NCI-H2227 (cell line): ENCODE results near the gene NOD2.

ENCODE experiments used
- DNase-seq: peaks from one replicate; lab custom pipeline; 2025; ENCODE audit not compliant: unreplicated experiment; lab: John Stamatoyannopoulos, UW

Gene NOD2

DNA sequence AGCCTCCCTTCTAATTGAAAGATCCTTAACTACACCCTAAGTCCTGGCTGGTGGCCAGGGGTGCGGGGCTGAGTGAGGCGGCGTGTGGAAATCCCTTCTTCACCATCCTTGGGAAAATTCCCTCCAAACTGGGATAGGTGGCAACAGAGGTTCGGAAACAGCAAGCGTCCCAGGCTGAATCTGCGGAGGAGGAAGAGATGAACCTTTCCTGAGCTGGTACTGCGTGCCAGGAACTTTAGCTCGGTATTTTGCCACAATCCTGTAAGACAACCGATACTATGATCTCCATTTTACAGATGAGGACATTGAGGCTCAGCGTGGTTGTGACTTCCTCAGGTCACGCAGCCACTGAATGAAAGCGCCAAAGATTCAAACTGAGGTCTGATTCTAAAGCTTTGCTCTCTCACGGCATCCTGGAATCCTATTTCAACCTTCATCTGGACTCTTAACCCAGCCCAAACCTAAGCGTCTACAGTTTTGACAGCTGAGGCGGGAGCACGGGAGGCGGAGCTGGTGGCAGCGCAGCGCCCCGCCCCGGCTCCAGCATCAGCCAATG, 47.9 kb downstream of the NOD2 start:
- no peak for DNase-seq

DNA sequence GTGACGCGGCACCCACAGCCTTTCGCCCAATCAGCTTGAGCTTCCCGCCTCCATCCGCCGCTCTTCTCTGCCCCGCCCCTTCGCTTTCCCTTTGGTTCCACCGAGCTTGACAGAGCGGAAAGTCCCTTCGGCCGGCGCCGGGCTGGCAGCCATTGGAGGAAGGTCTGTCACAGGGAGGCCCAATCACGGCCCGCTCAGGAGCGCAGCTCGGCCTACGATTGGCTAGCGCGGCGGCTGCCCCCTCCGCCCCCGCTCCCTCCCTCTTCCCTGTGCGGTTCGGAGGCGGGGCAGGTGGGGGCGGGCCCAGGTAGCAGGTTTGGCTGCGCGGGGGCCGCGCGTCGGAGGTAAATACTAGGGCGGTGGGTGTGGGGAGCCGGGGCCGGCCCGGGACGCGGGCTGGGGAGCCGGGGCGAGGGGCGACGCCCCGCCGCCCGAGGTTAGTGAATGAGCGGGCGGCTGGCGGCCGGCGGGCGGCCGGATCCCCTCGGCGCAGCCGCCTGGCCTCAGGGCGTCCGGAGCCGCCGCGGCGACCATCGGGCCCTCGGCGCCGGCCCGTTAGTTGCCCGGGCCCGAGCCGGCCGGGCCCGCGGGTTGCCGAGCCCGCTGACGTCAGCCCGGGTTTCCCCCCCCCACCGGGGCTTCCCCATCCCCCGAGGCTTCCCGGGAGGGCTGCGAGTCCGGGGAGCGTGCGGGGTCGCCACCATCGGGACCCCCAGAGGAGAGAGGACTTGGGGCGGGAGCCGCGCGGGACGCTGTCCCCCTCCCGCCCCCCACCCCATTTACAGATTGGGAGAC, 48.6 kb downstream of the NOD2 start, which contains the start of gene CYLD:
CYLD (plus strand) TSS at position 306 of the 795 bp plus-strand sequence. CDS start 7,613 bp downstream, outside the sequence.
- peak; percentile 98 for DNase-seq

DNA sequence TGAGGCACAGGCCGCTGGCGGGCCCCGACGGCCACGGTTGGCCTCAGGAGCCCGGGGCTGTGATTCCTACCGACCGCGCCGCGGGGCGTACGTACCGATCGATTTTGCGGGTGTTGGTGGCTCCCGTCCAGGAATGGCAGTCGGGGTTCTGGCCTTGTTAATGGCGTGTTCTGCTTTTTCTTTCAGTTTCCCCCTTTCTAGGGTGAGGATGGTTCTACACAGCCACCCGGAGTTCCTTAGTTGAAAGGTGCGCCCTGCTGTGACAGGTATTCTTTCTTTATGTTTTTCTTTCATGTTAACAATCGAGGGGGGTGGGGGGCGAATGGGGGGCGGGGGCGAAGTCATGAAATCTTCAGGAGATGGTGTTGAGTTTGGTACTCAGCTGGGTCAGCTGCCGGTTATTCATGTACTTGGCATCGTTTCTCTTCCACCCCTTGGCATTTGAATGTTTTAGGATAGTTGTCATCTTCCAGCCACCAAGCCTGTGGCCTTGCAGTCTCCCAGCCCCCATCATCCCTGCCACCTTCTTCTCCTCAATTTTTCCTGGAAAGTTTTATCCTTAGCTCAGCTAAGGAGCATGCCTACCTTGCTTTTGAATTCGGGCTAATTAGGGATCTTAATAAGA, 49.3 kb downstream of the NOD2 start:
- peak; percentile 19 for DNase-seq

DNA sequence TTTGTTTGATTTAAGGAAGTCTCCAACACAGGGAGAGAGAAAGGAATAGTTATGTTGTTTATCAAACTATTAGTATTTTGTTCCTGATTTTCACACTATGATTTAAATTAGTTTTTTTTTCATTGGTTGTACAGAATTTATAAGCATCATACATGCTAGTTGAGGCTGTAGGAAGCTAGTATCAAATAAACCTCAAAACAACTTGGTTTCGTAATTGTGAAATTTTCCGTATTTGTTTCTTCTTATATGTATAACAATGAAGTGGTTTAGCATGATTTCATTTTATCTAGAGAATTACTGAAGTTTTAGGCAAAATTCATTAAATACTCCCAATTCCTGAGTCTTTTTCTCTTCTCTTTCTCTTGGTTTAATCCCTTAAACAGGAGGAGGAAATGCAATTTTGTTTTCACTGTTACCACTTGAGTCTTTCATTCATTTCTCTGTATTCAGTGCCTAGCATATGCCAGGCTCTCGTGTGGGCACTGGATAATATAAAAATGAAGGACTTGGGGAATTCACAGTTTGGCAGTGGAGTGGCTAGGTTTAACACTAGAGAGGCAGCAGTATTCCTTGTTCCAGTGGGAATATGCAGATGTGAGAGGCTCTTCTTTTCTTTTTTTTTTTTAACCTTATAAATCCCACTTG, 50.3 kb downstream of the NOD2 start:
- no peak for DNase-seq

DNA sequence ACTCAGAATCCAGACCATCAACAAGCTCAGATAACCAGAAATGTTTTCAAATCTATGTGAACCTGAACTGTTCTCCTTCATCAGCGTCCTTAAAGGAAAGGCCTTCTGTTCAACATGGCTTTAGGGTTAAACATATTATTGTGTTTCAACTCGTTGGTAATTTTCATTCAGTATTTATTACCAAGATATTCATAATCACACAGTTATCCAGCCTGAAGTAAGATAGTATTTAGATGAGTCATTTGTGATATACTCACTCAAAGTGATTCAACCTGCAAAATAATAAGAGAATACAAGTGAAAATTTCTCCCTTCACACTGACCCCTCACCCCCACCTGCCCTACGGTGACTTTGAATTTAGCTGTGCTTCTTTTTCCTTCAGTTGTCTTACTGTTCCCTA, 51.5 kb downstream of the NOD2 start:
- no peak for DNase-seq

DNA sequence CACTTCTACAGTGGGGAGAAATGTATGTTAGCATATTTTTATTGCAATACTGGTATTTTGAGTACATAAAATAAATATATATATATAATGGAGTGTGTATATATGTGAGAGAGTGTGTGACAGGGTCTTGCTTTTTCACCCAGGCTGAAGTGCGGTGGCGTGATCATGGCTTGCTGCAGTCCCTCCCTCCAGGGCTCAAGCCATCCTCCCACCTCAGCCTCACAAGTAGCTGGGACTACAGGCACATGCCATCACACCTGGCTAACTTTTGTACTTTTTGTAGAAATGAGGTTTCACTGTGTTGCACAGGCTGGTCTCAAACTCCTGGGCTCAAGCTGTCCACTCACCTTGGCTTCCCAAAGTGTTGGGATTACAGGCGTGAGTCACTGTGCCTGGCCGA, 52.5 kb downstream of the NOD2 start:
- DNase-seq = no peak

DNA sequence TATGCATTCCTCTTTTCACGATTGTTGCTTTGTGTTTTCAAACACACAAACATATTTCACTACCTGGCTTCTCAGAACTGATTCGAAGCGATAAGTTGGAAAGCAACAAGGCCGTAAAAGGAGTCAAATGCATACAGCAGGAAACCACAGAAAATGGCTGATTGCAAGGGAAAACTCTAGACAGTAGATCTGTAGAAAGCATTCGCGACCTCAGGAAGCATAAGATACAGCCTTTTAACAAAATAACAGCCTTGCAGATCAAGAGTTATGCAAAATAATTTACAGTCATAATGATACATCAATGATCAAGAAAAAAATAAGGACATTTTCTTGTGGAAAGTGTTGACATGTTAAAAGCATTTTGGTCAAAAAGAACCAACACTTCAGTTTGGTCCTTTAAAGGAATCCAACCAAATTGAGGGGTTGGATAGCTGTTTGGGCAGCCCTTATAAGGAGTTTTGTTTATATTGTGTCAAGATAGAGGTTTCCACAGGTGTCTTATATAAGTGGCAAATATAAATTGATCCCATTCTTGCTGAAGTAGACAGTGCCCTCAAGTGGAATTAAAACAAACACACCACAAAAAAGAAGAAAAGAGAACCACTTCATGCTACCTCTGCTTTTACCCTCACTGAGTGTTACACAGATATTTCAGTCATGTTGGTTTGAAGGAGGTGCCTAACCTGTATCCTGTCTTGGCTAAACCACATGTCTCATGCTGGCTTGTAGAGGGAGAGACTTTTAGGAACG, 54.0 kb downstream of the NOD2 start:
- peak; percentile 17 for DNase-seq

DNA sequence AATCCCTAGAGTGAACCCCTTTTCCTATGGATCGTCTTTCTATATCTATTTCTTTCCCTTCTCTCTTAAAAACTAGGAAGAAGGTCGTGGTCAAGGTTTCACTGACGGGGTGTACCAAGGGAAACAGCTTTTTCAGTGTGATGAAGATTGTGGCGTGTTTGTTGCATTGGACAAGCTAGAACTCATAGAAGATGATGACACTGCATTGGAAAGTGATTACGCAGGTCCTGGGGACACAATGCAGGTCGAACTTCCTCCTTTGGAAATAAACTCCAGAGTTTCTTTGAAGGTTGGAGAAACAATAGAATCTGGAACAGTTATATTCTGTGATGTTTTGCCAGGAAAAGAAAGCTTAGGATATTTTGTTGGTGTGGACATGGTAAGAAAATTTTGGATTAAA, 58.1 kb downstream of the NOD2 start:
- DNase-seq = no peak

DNA sequence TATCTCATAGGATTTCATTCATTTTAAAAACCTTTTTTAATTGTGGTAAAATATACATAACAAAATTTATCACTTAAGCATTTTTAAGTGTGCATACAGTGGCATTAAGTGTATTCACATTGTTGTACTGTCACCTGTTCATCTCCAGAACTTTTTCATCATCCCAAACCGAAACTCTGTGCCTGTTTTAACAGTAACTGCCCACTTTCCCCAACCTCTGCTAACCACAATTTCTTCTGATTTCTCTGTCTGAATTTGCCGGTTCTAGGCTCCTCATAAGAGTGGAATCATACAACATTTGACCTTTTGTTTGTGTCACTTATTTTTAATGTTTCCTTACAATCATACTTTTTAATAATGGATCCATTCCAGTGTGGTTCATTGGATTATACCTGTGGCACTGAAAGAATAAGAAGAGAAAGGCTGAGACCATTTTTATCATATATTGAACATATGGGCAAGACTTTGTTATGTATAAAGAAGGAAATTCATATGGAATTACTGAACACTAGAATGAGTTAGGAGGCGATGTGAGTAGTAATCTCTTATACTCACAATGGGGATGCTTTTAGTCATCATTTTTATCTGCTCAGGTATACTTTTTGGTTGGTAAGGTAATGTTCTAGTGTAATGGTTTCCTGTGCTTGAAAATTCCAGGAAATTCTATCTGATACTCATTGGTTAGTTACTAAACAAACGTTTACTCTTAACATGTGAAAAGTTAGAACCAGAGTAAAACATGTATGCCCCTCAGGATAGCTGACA, 59.2 kb downstream of the NOD2 start:
- no peak for DNase-seq

DNA sequence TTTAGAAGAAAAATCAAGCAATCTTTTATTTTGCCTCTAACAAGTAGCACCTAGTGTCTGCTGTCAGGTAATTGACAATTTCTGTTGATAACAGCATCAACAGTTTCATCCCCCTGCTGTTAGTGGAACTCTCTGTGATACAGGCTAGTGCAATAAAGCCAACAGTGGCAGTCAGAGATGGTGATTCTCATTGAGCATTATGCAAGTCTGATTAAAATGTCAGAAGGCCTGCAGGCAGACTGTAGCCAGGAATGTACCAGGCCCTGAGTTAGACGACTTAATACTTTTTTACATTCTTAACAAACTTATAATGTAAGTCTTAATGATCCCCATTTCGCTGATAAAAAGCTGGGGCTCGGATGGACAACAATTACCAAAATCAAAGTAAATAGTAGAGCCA, 63.1 kb downstream of the NOD2 start:
- no peak for DNase-seq

DNA sequence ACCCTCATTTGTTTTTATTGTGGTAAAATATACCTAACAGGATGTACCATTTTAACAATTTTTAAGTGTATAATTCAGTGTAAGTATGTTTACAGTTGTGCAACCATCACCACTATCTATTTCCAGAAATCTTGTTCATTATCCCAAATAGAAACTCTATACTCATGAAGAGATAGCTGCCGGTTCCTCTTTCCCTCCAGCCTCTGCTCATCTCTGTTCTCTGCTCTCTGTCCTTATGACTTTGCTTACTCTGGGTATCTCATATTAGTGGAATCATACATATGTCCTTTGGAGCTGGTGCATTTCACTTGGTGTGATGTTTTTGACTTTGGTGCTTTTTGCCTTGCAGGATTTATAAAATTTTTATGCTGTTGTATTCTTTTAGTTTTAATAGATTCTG, 67.9 kb downstream of the NOD2 start:
- DNase-seq = no peak

DNA sequence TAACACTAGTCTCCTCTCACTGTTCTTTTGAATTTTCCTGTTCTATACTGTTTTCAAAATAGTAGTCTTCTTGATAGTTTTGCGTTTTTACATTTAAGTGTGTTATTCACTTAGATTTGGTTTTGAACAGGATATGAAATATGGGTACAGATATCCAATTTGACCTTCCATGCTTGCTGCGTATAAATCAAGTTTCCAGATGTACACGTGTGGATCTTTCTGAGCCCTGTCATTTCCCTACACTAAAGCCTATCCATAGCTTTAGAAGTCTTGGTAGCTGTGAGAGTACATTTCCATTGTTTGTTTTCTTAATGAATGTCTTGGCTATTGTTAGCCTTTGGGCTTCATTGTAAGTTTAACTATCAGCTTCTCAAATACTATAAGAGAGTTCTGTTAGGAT, 68.8 kb downstream of the NOD2 start:
- no peak for DNase-seq

DNA sequence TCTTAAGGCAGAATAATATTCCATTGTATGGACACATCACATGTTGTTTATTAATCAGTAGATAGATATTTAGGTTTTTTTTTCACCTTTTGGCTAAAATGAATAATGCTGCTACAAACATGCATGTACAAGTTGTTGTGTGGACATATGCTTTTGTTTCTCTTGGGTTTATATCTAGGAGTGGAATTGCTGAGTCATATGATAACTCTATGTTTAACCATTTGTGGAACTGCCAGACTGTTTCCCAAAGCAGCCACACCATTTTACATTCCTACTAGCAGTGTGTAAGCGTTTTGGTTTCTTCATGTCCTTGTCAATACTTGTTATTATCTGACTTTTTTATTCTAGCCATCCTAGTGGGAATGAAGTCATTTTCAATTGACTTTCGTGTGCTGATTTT, 69.8 kb downstream of the NOD2 start:
- DNase-seq = no peak

DNA sequence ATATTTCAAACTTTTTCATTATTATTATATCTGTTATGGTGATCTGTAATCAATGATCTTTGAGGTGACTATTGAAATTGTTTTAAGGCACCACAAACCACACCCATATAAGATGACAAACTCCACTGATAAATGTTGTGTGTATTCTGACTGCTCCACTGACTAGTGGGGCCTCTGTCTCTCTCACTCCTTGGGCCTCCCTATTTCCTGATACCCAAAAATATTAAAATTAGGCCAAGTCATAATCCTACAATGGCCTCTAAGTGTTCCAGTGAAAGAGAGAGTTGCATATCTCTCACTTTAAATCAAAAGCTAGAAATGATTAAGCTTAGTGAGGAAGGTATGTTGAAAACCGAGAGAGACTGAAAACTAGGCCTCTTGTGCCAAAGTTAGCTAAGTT, 71.9 kb downstream of the NOD2 start:
- no peak for DNase-seq

DNA sequence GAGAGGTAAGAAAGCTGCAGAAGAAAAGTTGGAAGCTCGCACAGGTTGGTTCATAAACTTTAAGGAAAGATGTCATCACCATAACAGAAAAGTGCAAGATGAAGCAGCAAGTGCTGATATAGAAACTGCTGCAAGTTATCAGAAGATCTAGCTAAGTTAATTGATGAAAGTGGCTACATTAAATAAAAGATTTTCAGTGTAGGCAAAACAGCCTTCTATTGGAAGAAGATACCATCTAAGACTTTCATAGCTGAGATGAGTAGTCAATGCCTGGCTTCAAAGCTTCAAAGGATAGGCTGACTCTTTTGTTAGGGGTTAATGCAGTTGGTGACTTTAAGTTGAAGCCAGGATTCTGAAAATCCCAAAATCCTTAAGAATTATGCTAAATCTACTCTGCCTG, 72.5 kb downstream of the NOD2 start:
- no peak for DNase-seq

DNA sequence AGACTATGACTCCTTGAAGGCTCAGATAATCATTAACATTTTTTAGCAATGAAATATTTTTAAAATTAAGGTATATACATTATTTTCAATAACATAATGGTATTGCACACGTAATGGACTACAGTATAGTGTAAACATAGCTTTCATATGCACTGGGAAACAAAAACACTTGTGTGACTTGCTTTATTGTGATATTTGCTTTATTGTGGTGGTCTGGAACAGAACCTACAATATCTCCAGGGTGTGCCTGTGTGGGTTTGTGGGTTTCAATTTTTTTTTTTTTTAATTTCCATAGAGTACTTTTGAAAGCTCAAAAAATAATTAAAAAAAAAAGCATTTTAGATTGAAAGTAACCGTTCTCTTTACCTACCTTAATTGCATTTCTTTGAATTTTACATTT, 73.8 kb downstream of the NOD2 start:
- DNase-seq = no peak

DNA sequence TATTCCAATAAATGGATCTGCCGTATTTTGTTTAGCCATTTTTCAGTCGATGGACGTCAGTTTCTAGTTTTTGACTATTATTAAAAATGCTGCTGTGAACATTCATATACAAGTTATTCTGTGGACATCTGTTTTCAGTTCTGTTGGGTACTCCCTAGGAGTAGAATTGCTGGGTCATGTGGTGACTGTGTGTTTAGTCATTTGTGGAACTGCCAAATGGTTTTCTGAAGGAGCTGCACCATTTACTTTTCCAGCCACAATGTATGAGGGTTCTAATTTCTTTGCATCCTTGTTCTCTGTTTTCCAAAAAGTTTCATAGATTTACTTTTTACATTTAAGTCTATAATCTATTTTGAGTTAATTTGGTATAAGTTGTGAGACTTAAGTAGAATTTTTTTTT, 78.0 kb downstream of the NOD2 start:
- no peak for DNase-seq

DNA sequence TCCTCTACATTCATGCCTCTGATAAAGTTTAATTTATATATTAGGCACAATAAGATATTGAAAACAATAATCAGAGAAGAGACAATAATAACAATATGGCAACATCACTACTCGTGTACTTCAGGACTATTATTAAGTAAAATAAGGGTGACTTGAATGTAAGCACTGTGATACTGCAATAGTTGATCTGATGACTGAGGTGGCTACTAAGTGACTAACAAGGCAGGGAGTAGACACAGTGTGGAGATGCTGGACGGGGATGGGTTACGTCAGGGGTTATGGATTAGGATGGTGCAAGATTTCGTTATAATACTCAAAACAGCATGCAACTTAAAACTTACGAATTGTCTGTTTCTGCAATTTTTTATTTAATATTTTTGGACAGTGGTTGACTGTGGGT, 81.0 kb downstream of the NOD2 start:
- no peak for DNase-seq

DNA sequence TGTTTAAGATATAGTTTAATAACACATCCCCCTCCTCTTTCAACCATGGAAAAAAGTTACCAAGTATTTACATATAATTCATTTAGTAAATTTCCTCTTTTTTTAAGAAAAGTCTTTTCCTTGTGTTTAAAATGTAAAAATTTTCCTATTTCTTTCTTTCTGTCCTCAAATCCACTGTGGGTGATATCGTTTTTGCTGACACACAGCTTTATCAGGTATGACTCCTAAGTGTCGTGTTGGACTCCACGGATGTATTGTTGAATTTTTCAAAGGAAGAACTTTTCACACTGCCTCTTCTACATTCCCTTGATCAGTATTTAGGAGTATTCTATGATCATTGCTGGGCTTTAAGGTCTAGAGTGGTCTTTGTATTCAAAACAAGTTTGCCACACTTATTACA, 81.6 kb downstream of the NOD2 start:
- no peak for DNase-seq

DNA sequence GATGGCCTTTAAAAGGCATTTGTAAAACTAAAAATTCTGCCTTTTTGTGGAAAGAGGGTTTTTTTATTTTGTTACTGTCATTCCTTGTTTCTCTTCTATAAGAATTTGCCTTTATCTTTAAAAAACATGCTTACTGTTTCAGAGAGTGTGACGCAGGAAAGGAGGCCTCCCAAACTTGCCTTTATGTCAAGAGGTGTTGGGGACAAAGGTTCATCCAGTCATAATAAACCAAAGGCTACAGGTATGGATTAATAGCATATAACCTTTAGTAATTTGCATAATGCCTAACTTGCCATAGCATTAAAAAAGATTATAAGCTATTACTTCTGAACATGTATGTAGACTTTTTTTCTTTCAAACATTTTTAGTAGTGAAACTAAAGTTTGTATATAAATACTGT, 82.6 kb downstream of the NOD2 start:
- no peak for DNase-seq
